GM10266 (cell line): Measurements from ENCODE around the gene P2RY8.
"Not testable (repeated sequence)": the region's sequence is repeated elsewhere in the genome, so short reads cannot be mapped to it uniquely, and the experiment has no call there.

Experiments
- DNase-seq: peaks from one replicate; pipeline ENCODE4 v3.0.0; 2012; ENCODE audit errors: extremely low spot score
- TF ChIP-seq, protein P1 (sequence below): IDR thresholded peaks from 2 replicates; pipeline ENCODE4 v1.5.1; 2012; ENCODE audit warnings: mild to moderate bottlenecking, low read depth; ENCODE audit not compliant: control insufficient read depth, insufficient read depth; ENCODE audit errors: missing control alignments

Gene P2RY8

DNA sequence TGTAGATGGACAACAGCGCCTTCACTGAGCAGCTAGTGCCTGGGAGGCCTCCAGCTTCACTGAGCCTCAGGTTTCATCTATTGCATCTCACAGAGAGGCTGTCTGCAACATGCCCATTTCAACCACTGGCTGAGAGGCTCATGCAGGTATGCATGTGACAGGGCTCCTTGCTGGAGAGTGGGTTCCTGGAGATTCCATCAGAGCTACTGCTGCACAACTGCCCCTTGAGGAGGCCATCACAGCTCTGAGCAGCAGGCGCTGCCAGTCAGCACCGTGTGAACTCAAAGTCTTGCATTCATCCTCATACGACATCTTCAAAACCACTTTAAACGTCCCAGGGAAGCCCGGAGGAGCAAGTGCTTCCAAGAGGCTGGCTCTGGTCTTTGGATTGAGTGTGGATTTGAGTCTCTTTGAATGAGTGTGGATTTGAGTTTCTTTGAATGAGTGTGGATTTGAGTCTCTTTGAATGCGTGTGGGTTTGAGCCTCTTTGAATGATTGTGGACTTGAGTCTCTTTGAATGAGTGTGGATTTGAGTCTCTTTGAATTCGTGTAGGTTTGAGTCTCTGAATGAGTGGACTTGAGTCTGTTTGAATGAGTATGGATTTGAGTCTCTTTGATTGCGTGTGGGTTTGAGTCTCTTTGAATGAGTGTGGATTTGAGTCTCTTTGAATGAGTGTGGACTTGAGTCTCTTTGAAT, 8.7 kb downstream of the P2RY8 start:
- DNase-seq, result no peak
- TF ChIP-seq, protein P1, sequence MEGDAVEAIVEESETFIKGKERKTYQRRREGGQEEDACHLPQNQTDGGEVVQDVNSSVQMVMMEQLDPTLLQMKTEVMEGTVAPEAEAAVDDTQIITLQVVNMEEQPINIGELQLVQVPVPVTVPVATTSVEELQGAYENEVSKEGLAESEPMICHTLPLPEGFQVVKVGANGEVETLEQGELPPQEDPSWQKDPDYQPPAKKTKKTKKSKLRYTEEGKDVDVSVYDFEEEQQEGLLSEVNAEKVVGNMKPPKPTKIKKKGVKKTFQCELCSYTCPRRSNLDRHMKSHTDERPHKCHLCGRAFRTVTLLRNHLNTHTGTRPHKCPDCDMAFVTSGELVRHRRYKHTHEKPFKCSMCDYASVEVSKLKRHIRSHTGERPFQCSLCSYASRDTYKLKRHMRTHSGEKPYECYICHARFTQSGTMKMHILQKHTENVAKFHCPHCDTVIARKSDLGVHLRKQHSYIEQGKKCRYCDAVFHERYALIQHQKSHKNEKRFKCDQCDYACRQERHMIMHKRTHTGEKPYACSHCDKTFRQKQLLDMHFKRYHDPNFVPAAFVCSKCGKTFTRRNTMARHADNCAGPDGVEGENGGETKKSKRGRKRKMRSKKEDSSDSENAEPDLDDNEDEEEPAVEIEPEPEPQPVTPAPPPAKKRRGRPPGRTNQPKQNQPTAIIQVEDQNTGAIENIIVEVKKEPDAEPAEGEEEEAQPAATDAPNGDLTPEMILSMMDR, result no peak

DNA sequence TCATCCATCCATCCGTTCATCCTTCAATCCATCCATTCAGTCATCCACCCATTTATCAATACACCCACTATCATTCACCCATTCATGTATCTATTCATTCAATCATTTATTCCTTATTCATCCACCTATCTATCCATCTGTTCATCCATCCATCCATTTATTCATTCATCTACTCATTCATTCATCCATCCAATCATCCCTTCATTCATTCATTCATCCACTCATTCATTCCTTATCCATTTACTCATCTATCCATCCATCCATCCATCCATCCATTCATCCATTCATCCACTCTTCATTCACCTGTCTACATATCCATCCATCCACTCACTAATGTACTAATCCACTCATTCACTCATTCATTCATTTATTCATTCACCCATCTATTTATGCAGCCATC, 9.5 kb downstream of the P2RY8 start:
- DNase-seq, result no peak
- TF ChIP-seq, protein P1, result no peak

DNA sequence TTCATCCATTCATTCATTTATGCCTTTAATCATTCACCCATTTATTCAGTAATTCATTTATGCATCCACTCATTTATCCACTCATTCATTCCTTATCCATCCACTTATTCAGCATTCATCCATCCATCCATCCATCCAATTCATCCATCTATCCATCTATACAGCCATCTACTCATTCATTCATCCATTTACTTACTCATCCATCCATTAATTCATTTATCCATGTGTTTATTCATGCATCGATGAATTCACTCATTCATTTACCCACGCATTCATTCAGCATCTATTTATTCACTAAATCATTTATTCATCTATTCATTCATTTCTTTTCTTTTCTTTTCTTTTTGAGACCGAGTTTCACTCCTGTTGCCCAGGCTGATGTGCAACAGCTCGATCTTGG, 10.4 kb downstream of the P2RY8 start:
- TF ChIP-seq, protein P1, result no peak
- no peak for DNase-seq

DNA sequence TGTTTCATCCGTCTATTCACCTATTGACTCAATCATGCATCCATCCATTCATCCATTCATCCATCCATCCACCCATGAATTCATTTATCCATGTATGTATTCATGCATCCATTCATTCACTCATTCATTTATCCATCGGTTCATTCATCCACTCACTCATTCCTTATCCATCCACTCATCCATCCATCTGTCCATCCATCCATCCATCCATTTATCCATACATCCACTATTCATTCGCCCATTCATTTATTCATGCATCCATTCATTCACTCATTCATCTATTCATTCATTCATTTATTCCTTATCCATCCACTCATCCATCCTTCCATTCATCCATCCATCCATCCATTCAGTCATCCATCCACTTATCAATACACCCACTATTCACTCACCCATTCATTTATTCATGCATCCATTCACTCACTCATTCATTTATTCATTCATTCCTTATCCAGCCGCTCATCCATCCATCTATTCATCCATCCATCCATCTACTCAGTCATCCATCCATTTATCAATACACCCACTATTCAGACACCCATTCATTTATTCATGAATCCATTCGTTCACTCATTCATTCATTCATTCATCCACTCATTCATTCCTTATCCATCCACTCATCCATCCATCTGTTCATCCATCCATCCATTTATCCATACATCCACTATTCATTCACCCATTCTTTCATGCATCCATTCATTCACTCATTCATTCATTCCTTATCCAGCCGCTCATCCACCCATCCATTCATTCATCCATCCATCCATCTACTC, 11.2 kb downstream of the P2RY8 start:
- TF ChIP-seq, protein P1, result no peak
- DNase-seq, result no peak

DNA sequence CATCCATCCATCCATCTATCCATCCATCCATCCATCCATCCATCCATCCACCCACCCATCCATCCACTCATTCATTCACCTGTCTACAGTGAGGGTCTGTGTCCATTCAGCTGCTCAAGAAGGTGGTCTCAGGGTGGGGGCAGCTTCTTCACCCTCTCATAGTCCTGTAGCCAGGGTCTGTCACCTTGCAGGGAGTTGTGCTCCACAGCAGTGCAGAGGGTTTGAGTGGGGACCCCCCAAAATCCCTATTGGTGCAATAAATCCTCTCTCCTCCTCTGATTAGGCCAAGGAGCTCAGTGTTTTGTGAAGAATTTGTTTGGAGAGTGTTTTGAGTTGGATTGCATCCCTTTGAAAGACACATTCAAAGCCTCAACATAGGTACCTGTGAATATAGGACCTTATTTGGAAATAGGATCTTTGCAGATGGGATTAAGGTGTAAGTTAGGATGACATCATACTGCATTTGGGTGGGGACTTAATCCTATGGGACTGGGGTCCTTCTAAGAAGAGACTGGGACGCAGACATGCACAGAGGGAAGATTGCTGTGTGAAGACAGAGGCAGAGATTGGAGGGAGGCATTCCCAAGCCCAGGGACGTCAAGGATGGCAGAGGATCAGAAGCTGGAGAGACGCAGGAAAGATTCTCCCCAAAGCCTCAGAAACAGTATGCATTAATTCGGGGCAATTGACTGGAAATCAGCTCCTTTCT, 12.0 kb downstream of the P2RY8 start:
- TF ChIP-seq, protein P1, result no peak
- DNase-seq, result no peak

DNA sequence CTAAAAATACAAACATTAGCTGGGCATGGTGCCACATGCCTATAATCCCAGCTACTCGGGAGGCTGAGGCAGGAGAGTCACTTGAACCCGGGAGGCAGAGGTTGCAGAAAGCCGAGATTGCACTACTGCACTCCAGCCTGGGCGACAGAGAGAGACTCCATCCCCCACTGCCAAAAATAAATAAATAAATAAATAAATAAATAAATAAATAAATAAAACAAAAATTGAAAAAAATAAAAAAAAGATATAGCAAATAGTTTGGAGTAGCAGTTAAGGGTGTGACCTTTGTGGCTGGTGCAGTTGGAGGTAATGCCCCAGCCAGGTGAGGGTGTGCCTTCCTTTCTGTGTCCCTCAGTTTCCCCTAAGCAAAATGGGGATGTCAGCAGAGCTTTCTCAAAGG, 14.1 kb downstream of the P2RY8 start:
- not testable (repeated sequence) for DNase-seq

DNA sequence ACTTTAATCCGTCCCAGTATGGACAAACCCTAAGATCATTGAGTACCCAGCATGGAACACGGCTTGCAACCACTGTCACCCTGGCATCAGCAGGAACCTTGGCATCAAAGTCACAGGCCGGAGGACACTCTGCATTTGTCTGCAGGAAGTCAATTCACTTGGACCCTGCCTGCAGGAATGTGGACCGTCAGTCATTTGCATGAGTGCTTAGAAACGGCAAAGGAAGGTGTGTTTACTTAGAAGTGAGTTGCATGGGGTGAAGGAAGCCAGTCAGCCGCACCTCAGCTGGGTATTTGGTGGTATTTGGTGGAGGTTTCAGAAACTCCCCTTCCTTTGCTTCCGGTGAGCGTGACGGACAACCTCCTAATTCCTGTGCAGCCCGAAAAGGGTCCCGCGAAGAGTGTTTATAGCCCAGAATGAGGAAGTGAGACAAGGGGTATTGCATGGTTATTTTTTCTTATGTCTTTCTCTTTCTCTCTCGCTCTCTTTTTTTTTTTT, 15.5 kb downstream of the P2RY8 start:
- DNase-seq, result peak; percentile 80
- TF ChIP-seq, protein P1, result no peak
